GM18526 (cell line): ENCODE measurements around the gene FXYD1.

ENCODE experiments used
- POLR2A ChIP-seq: IDR thresholded peaks from 3 replicates; pipeline ENCODE4 v1.6.1; 2011; ENCODE audit not compliant: insufficient read length; ENCODE audit errors: extremely low read depth

Gene FXYD1

DNA sequence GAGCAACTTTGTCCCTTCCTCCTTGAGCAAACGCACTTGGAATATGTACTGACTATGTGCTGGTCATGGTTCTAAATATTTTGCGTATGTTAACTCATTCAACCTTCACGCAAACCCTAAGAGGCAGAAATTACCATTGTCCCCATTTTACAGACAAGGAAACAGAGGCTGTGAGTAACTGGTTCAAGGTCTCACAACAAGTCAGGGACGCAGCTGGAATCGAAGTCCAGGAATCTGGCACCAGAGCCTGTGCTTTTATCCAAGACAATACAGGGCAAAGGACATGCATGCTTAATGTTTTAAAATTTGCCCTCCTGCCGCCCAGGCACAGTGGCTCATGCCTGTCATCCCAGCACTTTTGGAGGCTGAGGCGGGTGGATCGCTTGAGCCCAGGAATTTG, 21.0 kb downstream of the FXYD1 start:
- TF ChIP-seq POLR2A: no peak

DNA sequence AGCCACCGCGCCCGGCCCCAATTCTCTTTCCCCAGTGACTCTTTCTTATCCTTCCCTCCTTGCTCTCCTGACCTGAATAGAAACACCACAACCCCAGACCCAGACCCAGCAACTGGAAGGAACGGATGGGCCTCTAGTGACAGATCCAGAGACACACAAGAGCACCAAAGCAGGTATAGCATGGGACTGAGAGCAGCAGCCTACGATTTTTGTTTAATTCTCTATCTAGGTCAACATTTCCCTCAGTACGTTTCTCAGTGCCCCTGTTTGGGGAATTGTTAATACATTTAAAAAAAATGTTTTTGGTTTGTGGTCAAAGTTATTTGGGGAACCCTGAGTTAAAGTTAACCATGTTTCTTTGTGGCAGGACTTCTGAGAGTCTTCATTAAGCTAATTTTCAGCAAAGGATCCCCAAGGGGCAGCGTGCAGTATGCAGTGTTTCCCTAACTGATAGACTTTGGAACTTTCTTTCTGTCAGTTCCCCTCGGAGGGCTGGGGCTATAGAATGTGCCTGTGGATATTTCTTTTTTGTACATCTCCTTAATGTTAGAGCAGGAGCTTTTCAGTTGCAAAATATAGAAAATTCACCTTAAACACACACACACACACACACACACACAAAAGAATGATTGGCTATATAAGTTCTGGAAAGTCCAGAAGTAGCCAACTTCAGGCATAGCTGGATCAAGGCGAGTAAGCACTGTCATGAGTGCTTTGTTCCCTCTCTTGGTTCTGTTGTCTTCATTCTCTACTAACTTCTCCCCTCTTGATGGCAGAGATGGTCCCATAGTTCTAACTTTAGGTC, 22.2 kb downstream of the FXYD1 start:
- TF ChIP-seq POLR2A: no peak

DNA sequence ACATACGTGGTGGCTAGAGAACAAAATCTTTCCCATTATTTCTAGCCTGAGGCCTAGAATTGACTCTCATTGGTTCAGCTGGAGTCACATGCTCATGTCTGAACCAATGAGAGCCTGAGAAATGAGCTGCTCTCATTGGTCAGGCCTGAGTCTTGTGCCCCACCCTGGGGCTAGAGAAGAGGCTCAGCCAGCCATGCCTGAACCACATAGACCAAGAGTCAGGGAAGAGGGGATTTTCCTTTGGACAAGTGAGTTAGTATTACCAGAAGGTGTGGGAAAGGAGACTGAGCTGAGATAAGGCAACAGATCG, 22.8 kb downstream of the FXYD1 start:
- no peak for TF ChIP-seq POLR2A

DNA sequence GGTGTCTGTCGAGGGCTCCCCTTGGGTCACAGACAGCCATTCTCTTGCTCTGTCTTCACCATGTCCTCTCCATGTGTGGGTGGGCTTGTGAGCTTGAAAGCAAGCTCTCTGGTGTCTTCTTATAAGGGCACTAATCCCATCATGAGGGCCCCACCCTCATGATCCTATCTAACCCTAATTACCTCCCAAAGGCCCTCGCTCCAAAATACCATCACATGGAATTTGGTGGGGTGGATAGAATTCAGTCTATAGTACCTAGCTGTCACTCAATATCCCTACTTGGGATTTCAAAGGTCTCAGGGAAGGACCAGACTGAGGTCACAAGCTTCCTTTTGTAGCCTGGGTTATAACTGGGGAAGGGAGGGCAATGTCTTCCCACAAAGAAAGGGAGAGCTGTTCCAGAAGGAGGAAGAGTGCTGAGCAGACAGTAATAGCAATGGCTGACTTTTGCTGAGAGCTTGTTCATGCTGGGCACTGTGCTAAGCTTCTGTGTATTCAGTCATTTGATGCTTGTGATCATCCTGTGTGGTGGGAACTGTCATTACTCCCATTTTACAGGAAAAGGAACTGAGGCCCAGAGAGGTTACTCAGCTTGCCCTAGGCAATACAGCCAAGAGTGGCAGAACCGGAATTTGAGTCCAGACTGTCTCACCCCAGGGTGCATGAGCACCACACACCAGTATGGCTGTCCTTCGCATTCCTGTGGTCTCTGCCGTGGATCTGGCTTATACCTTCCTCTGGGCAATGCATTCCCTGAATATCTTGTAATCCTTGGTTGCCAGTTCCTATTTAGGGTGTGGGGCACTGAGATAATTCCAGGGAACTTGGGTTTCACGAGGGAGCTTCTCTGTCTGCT, 24.1 kb downstream of the FXYD1 start:
- no peak for TF ChIP-seq POLR2A

DNA sequence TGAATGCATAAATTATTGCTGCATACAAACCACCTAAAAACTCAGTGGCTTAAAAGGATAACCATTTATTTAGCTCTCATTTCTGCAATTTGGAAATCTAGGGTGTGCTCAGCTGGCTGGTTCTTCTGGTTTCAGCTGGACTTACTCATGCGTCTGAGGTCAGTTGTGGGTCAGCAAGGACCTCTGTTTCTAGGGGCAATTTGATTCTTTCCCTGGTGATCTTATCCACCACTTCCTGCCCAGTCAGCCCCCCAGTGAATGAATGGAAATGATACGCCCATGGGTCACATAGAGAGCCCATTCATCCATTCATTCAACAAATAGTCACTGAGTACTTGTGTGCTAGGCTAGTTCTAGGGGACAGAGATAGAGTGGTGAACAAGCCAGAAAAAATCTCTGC, 25.8 kb downstream of the FXYD1 start:
- TF ChIP-seq POLR2A: no peak

DNA sequence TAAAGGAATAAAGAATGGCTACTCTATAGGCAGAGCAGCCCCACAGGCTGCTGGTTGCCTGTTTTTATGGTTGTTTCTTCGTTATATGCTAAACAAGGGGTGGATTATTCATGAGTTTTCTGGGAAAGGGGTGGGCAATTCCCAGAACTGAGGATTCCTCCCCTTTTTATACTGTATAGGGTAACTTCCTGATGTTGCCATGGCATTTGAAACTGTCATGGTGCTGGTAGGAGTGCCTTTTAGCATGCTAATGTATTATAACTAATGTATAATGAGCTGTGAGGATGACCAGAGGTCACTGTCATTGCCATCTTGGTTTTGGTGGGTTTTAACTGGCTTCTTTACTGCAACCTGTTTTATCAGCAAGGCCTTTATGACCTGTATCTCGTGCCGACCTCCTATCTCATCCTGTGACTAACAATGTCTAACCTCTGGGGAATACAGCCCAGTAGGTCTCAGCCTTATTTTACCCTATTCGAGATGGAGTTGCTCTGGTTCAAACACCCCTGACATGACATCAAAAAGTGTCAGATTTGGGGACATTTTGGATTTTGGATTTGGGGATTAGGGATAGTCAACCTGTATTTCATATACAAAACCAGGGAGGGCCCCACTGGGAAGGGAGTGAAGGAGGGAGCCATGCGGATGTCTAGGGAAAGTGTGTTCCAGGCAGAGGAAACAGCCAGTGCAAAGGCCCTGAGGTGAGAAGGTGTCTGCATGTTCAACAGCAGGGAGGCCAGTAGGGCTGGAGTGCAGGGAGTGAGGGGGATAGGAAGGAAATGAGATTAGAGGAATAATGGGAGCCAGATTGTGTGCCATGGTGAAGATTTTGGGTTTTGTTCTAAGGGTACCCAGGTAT, 26.8 kb downstream of the FXYD1 start:
- TF ChIP-seq POLR2A: no peak

DNA sequence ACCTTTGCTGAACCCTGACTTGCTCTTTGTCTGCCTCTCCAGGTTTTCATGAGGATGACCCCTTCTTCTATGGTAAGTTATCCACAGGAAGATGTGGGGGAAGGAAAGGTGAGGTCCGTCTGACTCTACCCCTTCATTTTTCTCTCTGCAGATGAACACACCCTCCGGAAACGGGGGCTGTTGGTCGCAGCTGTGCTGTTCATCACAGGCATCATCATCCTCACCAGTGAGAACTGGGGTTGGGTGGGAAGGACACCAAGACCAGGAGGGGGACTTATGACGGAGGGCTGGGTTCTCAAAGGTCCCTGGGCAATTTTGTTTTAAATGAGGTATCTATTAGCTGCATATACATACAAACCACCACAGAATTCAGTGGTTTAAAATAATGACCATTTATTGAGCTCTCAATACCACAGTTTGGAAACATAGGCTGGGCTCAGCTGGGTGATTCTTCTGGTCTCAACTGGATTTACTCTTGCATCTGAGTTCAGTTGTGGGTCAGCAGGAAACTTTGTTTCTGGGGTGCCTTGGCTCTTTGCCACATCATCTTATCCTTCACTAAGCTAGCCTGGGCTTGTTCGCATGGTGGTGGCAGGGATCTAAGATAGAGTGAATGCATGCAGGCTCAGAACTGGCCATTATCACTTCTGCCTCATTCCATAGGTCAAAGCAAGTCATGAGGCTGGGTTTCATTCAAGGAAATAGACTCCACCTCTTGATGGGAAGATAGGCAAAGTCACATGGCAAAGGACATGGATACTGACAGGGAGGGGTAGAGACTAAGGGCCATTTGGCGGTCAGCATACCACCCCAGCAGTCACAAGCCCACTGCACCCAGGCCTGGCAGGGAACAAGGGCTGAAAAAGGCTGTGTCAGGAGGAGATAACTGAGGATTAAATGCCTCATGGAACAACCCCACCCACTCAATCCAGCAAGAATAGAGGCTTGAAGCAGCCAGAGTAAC, 27.8 kb downstream of the FXYD1 start:
- no peak for TF ChIP-seq POLR2A

DNA sequence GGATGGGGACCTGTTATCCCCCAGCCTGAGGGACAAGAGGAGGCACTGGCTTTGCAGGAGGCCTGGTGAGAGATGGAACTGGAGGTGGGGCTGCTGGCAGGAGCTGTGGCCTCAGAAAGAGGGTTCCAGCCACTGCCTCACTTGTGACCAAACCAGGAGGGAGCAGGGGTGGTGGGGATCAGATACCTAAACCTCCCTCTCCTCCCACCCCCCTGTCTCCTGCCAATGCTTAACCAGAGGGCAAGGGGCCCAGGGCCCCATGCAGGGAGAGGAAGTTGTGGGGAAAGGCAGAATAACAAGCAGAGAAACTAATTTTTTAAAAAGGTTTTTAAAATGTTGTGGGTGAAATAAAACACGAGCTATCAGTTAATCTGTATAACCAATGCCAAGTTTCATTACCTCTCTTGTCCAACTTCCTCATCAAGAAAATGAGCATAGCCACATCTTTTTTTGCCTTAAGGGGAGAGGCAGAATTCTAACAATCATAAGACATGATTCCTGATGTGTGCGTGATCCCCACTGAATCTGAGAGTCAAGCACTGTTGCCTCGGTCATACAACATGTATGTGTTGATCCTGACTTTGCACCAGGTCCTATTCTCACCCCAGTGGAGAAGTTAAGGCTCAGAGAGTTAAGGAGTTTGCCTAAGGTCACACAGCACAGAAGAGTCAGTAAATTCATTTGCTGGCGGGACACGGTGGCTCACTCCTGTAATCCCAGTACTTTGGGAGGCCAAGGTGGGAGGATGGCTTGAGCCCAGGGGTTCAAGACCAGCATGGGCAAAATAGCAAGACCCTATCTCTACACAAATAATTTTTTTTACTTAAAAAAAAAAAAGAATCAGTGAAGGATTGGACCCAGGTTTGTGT, 28.9 kb downstream of the FXYD1 start:
- TF ChIP-seq POLR2A: no peak

DNA sequence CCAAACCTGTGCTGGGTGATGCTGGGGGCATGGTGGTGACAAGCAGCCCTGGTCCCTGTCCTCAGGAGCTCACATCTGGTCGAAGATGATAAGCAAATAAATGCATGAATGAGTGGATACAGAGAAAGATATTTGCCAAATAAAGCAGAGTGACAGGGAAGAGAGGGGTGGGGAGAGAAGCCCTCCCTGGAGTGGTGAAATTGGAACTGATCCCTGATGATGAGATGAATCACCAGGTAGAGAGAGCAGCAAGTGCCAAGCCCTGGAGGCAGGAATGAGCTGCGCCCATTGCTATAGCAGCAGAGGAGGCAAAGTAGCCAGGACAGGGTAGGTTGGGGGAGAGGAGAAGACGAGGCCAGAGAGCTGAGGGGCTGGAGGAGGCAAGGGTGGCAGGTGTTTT, 29.6 kb downstream of the FXYD1 start:
- no peak for TF ChIP-seq POLR2A

DNA sequence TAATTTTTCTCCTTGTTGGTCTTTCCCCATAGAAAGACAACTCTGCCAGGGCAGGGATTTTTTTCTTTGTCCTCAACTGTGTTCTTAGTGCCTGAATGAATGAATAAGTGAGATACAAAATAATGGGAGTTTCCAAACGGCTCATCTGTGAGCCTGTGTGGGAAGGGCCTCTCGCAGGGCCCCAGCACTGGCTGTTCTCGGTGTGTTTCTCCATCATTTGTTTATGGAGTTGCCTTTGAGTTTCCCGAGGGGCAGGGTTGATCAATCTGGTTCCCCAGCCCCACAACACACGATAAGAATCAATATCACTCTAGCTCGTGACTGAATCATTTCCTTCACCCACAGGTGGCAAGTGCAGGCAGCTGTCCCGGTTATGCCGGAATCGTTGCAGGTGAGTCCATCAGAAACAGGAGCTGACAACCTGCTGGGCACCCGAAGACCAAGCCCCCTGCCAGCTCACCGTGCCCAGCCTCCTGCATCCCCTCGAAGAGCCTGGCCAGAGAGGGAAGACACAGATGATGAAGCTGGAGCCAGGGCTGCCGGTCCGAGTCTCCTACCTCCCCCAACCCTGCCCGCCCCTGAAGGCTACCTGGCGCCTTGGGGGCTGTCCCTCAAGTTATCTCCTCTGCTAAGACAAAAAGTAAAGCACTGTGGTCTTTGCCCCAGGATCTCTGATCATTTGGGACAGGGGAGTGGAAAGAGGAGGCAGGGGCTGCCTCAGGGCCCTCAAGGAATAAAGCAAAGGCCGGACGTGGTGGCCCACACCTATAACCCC, 30.8 kb downstream of the FXYD1 start:
- no peak for TF ChIP-seq POLR2A

DNA sequence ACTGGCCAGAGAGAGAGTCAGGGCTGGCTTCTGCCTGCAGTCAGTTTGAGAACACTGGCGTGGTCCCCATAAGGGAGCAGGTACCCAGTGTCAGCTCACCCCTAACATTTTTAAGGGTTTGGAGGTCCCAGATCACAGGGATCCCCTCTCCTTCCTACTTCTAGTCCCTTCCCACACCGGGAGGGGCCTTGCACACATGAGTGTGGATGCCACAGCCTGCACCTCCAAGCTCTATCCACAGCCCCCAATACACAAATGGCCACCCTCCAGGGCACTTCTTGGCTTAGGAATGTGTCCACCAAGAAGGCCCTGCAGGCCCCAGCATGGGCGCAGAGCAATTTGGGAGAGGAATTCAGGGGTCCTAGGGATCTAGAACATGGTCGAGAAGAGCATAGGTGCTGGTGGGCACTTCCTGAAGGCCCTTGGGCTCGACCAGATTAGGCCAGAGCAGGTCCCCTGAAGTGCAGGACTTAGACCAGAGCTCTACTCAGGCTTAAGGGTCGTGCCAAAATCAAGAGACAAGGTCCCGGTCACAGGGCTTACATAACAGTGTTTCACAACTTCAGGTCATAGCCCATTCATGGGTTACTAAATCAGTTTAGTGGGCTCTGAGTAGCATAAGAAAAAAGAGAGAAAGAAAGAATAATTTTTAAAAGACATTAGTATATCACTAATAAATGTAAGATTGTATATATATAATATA, 31.9 kb downstream of the FXYD1 start:
- TF ChIP-seq POLR2A: no peak

DNA sequence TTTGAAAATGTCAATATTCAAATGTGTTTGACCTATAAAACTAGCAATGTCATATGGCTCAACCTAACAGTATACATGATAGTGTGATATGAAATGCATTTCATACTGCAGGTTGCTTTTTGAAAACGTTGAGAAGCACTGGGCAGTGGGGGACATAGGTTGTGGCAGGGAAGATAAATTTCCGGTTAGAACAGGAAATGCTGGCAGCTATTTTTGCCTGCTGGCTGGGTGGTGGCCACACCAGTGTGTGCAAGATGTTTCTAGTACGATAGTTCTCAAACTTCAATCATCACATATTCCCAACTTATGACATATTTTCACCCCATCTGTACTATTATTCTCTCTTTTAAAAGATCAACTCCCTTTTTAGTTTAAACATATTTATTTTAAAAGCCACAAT, 33.1 kb downstream of the FXYD1 start:
- no peak for TF ChIP-seq POLR2A
